Daoy (cell line): ENCODE data around the gene TIMP1. TPM values are rescaled to one million over a fixed set of nuclear protein-coding genes. Genes with fewer than 3 reads are reported as not detected.

ENCODE experiments used
- DNase-seq: peaks from one replicate; pipeline ENCODE4 v3.0.0-alpha.2; 2015; ENCODE audit warnings: low read depth
- total RNA-seq: library from RNA; depleted of rRNA; stranded (reverse); fragments of >200 nt; shearing (Covaris generic); gene quantifications from 2 replicates; pipeline ENCODE4 v1.2.3, GENCODE V29; 2014; rRNA removed

The TIMP1 gene
- total RNA-seq: 97.1 and 133 TPM in 2 replicates

DNA sequence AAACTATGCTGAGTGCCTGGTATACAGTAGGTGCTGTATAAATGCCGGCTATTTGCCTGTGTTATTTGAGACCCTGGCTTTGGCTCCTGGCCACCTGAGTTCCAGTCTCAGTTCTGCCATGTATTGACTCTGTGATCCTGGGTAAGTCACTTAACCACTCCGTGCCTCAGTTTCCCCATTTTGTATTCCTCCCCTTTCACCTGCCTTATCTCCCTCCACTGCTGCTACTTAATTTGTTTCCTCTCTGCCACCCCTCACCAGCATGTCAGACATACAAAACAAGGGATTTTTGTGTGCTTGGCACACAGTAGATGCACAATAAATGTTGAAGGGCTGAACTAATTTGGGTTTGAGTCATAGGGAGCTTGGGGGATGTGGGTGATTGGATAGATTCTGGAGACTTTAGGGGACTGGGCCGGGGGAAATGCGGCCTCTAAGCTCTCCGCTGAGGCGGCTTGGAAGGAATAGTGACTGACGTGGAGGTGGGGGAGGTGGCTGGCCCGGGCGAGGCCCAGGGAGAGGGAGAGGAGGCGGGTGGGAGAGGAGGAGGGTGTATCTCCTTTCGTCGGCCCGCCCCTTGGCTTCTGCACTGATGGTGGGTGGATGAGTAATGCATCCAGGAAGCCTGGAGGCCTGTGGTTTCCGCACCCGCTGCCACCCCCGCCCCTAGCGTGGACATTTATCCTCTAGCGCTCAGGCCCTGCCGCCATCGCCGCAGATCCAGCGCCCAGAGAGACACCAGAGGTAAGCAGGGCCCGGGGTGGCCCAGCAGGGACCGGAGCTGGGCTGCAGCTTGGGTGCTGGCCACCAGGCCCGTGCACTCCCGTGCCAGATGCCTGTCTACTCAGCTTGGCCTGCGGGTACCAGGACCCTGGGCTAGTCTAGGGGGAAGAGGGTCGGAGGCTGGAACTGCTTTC, at the start of gene TIMP1:
Gene TIMP1, plus strand, starts transcription at position 706 of the 917 bp plus-strand sequence. CDS start 980 bp downstream, outside the sequence.
- DNase-seq: peak; percentile 94

DNA sequence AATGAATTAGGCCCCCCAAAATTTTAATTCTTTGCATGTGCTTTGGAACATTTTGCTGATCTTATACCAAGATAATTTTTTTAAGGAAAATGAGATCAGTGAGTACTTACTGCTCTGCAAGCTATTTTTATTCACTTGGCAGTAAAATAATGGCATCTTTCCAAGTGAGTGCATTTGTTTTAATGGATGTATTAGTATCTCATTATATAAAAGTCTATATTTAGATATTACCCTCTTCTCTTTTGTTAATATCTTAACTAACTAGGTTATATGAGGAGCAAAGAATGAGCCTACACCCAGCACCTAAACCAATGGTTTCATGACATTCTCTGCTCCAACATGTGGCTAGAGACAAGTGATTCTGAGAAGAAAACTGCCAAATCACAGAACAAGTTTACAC, 42.4 kb upstream of the TIMP1 start:
- no peak for DNase-seq

DNA sequence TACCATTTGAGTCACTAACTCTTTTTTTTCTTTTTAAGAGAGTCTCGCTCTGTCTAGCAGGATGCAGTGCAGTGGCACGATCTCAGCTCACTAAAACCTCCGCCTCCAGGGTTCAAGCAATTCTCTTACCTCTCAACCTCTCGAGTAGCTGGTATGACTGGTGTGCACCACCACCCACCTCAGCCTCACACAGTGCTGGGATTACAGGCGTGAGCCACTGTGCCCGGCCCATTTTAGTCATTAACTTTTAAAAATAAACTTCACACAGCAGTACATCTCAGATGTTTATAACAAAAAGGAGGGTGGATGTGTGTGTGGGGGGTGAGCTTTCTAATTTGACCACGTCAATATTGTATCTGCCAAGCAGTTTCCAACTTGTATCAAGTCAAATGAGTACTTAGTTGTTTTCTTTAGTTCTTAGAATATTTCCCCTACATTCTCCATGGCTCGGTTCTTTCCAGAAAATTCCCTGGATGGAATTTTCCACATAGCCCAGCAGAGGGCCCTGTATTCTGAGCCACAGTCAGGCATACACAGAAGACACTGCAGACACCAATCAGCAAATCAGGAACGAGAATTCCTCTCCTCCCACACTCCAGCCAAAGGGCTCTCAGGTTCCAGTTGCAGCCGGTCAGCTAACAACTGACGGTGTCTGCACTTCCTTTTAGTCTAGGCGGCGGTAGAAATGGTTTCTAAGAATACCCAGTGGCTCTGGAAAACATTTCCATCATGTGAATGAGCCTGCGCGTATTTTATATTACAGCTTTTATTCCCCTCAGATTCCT, 41.3 kb upstream of the TIMP1 start:
- DNase-seq: peak; percentile 84

DNA sequence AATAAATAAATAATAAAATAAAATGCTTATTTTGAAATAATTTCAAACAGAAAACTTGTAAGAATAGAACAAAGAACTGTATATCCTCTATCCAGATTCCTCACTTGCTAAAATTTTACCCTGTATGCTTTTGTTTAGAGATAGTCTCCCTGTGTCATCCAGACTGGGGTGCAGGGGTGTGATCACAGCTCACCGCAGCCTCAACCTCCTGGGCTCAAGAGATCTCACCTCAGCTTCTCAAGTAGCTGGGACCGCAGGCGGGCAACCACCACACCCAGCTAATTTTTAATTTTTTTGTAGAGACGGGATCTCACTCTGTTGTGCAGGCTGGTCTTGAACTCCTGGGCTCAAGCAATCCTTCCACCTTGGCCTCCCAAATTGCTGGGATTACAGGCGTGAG, 38.7 kb upstream of the TIMP1 start:
- no peak for DNase-seq

DNA sequence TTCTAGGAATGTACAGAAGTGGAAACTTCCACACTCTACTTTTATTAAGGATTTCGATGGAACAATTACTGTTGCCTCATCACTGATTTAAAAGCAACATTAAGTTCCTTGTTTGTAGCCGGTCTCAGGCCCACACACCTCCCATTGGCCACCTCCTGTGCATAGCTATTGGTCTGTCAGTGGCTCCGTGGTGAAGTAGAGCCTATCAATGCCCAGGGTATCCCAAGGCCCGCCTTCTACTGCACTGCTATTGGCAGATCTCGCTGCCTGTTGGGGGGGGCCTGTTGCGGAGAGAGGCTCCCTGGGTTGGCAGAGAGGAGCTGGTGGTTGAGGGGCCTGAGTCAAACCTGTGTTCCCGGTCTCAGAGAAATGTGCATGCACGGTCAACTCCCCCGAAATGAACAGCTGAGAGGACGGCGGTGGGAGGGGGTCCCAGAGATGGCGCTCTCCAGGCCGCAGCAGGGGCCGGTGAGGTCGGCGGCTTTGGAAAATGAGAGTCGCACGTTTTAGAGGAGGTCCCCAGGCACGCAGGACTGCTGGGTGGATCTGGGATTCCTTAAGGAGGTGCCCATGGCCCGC, 26.1 kb upstream of the TIMP1 start:
- peak; percentile 76 for DNase-seq

DNA sequence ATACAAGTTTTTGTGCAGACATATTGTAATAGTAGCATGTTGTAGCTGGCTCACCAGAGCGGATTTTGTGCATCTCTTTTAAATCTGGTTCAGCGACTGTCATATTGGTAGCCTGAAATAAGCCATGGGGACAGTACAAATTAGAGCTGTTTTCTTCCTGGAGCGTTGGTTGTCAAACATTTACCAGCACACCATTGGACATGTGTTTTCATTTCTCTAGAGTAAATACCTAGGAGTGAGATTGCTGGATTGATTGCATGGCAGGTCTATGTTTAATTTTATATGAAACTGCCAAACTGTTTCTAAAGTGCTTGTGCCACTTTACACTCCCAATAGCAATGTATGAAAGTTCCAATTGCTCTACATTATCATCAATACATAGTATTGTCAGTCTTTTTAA, 23.8 kb upstream of the TIMP1 start:
- no peak for DNase-seq

DNA sequence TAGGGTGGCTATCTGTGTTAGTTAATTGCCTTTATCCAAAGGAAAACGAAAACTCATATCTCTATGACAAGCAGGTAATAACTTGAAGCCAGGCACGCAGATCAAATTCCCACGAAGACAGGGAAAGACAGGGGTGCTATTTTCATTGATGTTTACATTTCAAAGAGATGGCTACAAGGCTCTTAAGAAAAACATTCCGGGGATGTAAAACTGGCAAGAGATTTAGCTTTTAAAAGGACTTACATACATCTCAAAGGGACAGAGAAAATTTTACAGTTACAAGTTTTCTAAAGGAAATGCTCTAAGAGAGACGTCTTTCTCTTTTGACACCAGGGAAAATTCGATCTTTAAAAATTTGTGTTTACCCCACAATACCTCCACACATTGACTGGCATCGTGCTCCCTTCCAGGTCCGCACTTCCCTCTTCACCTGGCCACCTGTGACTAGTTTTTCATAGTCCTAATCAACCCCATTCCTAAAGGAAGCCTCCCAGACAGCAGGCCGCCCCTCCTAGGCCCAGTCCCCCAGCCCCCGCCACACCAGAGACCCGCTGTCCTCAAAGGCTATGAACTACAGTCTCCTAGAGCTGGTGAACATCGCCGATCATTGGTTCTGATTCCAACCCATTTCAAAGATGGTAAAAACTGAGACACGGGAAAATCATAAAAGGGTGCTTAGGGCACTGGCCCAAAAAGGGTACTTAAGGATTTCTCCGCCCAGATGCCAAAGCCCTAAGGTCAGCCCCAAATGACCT, 21.9 kb upstream of the TIMP1 start:
- DNase-seq: no peak

DNA sequence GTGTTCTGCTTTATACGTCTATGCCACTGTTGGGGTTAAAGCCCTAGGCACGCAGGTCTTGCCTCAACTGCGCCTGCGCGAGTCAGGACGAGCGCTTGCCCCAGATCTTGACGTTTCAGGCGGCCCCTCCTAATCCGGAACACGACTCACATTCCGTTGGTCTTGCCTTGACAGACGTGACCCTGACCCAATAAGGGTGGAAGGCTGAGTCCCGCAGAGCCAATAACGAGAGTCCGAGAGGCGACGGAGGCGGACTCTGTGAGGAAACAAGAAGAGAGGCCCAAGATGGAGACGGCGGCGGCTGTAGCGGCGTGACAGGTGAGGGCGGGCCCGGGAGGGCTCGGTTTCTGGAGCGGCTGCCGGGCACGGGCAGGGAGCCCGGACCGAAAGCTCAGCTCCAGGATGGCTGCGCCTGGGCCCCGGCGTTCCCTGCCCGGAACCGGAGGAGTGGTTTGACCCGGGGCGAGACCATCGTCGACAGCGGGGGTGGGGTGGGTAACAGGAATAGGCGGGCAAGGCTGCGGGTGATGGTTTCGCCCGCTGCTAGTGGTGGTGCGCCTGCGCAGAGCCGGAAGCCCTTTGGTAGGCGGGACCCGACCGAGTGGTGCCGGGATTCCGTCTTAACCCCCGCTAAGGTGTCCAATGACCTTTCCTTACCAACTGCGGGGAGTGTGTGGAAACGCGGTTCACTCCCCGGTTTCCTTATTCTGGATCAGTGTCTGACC, 21.1 kb upstream of the TIMP1 start, which contains the start of gene ARAF:
Gene ARAF, plus strand, starts transcription at position 272 of the 725 bp plus-strand sequence. CDS start 1,763 bp downstream, outside the sequence.
- DNase-seq: peak; percentile 97

DNA sequence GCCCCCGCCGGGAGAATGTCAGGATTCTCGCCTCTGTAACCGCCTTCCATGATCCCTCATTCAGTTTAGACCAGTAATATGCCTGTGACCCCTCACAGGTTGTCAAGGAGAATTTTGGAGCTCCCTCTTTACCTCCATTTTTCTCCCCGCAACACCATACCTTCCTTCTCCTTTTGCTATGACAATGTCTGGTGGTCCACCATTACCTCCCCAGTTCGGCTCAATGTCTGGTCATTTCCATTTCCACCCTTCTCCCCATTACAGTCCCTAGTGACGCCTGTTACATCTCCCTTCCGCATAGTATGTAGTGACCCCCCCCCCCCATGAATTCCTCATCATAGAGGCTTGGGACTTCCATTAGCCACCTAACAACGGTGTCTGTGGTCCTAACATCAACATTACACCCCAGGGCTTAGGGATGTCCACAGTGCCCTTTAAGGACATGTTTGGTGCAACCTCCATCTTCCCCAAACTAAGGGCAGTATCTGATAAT, 20.5 kb upstream of the TIMP1 start:
- DNase-seq: no peak

DNA sequence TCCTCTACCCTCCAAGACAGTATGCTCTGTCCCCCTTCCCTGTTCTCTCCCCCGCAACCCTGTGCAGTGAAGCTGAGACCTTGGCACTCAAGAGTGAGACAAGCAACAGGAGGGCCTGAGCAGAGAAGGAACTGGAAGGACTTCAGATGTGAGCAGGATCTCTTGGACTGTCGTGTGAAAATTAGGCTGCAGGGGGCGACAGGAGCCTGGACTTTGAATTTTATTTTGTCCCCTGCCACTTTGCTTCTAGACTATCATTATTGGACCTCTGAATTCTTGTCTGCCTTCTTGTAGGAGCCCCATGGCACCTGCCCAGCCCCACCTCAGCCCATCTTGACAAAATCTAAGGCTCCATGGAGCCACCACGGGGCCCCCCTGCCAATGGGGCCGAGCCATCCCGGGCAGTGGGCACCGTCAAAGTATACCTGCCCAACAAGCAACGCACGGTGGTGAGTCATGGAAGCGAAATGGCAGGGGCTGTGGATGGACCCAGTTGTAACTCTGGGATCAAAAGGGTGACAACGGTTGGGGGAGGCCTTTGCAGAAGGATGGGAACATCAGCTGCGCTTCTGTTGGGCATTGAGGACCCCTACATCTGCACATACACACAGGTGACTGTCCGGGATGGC, 19.5 kb upstream of the TIMP1 start:
- no peak for DNase-seq

DNA sequence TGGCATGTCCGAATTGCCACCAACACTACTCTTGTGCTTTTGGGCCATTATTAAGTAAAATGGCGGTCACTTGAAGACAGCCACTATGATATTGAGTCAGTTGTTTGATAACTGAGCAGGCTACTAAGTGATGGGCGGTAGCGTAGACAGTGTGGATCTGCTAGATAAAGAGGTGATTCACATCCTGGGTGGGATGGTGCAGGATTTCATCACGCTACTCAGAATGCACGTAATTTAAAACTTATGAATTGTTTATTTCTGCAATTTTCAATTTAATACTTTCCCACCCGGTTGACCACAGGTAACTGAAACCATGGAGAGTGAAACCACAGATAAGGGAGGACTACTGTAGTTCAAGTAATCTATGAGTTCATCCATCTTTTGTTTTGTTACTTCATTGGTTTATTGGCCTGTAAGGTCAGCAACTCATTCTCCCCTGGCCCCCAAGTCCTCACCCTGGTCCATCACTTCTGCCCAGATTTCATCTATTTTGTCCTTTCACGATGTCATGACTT, 18.4 kb upstream of the TIMP1 start:
- DNase-seq: peak; percentile 44

DNA sequence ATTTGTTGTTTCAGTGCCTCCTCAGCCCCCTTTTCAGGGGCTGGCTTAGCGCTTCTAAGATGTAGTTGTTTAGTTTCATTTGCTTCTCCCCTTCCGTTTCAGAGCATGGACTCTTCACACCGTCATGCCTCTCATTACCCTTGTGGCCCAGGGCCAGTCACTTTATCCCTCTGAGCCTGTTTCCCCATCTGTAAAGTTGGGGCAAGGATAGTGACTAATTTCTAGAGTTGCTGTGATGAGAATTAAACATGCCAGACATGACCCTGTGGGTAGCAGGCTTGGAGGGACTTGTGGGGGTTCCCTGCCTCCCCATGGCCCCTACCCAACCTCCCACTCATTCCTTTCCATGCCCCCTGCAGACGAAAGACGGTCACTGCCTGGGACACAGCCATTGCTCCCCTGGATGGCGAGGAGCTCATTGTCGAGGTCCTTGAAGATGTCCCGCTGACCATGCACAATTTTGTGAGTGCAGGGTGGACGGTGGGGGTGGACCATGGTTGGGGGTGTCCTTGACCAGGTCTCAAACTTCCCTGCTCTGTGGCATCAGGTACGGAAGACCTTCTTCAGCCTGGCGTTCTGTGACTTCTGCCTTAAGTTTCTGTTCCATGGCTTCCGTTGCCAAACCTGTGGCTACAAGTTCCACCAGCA, 17.7 kb upstream of the TIMP1 start:
- no peak for DNase-seq

DNA sequence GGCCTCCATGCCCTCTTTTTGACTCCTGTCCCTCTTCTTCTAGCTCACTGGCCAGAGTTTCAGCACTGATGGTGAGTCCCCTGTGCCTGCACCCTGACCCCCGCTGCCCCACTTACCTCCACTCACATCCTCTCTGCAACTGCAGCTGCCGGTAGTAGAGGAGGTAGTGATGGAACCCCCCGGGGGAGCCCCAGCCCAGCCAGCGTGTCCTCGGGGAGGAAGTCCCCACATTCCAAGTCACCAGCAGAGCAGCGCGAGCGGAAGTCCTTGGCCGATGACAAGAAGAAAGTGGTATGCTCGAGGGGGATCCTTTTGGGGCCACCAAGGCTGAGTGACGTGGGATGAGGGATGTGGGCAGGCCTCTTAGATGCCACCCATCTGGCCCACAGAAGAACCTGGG, 15.4 kb upstream of the TIMP1 start:
- no peak for DNase-seq

DNA sequence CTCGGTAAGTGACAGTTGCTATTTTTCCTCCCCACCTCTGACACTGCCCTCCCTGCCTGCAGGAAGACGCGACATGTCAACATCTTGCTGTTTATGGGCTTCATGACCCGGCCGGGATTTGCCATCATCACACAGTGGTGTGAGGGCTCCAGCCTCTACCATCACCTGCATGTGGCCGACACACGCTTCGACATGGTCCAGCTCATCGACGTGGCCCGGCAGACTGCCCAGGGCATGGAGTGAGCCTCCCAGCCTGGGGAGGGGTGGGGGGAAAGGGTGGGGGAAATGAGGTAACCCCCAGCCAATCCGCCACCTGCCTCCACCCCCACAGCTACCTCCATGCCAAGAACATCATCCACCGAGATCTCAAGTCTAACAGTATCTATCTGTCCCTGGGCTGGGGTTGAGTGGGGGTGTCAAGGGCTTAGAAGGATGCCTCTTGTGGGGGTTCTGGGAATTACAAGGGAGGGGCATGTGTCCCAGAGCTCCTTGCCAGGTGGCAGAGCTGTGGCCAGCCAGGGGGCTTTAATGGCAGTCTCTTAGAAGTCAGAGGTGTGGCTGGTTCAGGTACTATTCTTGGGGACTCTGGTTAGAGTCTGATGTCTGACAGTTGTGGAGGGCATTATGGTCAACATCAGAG, 13.5 kb upstream of the TIMP1 start:
- DNase-seq: no peak

DNA sequence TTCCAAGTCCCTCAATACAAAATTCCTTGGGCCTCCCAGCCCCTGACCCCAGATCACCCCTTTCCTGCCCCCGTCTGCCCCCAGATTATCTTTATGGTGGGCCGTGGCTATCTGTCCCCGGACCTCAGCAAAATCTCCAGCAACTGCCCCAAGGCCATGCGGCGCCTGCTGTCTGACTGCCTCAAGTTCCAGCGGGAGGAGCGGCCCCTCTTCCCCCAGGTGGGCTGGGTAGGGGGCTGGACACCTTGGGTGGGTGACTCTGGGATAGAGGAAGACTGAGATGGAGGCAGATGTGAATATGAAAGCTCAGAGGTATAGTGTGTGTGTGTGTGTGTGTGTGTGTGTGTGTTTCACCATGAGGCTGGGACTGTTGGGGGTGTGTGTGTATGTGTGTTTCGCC, 11.4 kb upstream of the TIMP1 start:
- DNase-seq: no peak

DNA sequence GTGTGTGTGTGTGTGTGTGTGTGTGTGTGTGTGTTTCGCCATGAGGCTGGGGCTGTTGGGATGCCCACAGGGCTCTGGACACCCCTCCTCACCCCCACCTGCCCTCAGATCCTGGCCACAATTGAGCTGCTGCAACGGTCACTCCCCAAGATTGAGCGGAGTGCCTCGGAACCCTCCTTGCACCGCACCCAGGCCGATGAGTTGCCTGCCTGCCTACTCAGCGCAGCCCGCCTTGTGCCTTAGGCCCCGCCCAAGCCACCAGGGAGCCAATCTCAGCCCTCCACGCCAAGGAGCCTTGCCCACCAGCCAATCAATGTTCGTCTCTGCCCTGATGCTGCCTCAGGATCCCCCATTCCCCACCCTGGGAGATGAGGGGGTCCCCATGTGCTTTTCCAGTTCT, 11.0 kb upstream of the TIMP1 start:
- no peak for DNase-seq

DNA sequence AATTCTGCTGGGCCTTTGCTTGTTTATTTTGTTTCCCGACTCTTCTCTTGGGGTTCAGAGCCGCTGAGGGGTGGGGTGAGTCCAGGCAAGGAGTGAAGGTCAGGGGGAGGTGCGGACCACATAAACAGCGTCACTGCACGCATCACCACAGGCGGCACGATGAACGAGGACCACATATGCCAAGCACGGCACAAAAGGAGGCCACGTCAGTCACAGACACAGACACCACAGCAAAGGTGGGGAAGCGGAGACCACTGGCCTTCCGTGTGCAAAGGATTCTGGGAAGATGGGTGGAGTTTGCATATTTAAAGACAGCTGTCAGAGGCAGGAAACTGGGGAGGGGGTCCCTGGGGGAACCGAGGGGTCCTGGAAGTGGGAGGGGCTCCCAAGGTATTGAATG, 10.3 kb upstream of the TIMP1 start:
- DNase-seq: no peak

DNA sequence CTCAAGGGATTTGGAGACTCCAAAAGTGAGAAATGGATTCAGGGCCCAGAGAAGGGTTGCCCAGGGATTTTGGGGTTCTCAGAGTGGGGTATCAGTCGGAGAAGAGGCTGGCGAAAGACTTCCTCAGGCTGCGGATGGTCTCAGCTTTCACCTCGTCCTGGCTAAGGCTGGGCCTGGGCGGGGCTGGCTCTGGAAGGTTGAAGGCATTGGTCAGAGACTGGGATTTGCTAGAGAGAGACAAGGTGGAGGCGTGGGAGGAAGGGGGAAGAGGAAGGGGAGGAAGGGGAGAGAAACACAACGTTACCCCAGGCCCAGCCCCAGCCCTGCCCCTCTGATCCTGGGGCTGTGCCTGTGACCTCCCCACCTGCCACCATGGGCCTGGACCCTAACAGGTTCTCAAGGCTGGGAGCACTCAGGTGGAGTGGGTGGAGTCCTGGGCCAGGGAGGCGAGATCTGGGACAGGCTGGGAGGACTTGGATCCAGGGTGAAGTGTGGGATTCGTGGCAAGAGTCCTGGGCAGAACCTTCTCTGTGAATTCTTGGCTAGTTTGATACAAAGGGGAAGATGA, 9.4 kb upstream of the TIMP1 start:
- no peak for DNase-seq
